ENCODE results near the gene CHADL. TPM values are rescaled to one million over a fixed set of nuclear protein-coding genes. Genes with fewer than 3 reads are reported as not detected.

The CHADL gene
- total RNA-seq, 1 donor from 2014 or later: 1.2 TPM

DNA sequence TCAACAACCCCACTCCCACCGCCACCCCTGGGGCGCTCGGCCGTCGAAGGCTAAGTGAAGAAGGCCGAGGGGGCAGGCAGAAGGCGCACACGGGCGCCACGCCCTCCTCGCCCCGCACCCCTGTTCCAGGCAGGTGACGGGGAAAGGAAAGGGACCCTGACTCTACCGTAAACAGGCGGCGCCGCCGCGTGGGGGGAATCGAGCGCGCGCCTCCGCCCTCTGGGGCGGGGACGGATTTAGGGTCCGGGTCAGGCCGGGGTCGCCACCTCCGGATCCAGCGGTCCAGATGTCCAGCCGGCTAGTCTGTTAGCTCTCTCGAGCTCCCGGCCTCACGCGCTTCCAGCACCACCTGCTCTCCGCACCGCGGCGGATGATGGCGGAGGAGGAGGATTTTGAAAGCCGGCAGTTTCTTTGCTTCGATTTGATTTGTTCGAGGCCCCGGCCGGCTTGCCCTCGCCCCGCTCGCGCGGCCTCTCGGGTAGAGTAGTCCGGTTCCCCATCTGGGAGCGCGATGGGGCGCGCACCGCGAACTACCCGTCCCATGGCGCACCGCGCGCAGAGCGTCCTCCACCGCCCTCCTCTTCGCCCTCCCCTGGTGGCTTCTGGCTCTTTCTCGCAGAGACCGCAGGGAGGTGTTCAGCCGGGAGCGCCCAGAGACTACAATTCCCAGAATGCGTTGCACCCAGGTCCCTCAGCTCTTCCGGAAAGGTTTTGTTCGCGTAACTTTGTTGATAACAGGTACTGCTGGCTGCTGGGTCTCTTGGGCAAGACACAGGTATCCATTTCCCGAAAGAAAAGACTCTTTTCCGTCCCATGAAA is 45.3 kb upstream of the CHADL start, which contains the start of gene RANGAP1:
Gene RANGAP1, minus strand, starts transcription at position 368 of the 819 bp plus-strand sequence. CDS start 5,143 bp downstream, outside the sequence.
- Mint-ChIP-seq H3K4me1 (ENCODE audit: unreplicated experiment) (peaks cover 19% of the 10 kb centered on the region), H3K27me3 (ENCODE audit: unreplicated experiment) (peaks cover 7% of the 10 kb centered on the region), H3K36me3 (ENCODE audit: low read depth, unreplicated experiment) (peaks cover 9% of the 10 kb centered on the region), H3K4me3 (ENCODE audit: unreplicated experiment) (peak within 1 kb of the TSS; percentile 92), H3K9me3 (ENCODE audit: unreplicated experiment) (no peaks in the 10 kb centered on the region), H3K27ac (ENCODE audit: unreplicated experiment) (peak within 1 kb of the TSS; percentile 96)
- peak; percentile 98 for DNase-seq (ENCODE audit: low spot score)
- TF ChIP-seq, protein P1, sequence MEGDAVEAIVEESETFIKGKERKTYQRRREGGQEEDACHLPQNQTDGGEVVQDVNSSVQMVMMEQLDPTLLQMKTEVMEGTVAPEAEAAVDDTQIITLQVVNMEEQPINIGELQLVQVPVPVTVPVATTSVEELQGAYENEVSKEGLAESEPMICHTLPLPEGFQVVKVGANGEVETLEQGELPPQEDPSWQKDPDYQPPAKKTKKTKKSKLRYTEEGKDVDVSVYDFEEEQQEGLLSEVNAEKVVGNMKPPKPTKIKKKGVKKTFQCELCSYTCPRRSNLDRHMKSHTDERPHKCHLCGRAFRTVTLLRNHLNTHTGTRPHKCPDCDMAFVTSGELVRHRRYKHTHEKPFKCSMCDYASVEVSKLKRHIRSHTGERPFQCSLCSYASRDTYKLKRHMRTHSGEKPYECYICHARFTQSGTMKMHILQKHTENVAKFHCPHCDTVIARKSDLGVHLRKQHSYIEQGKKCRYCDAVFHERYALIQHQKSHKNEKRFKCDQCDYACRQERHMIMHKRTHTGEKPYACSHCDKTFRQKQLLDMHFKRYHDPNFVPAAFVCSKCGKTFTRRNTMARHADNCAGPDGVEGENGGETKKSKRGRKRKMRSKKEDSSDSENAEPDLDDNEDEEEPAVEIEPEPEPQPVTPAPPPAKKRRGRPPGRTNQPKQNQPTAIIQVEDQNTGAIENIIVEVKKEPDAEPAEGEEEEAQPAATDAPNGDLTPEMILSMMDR (IDR thresholded peaks at IDR 0.05; ENCODE audit: unreplicated experiment): no peak

GRCh38 chr22:41285441-41285819 is 44.7 kb upstream of the CHADL start:
- Mint-ChIP-seq H3K36me3 (ENCODE audit: low read depth, unreplicated experiment) (peaks cover 15% of the 10 kb centered on the region), H3K27me3 (ENCODE audit: unreplicated experiment) (peaks cover 7% of the 10 kb centered on the region), H3K4me3 (ENCODE audit: unreplicated experiment) (peak overlapping the region; percentile 92), H3K4me1 (ENCODE audit: unreplicated experiment) (peaks cover 19% of the 10 kb centered on the region), H3K9me3 (ENCODE audit: unreplicated experiment) (no peaks in the 10 kb centered on the region), H3K27ac (ENCODE audit: unreplicated experiment) (peak overlapping the region; percentile 70)
- DNase-seq (ENCODE audit: low spot score): peak; percentile 44
- TF ChIP-seq, protein P1 (IDR thresholded peaks at IDR 0.05; ENCODE audit: unreplicated experiment): no peak

GRCh38 chr22:41284465-41284864 is 43.7 kb upstream of the CHADL start:
- no peak for DNase-seq (ENCODE audit: low spot score)
- Mint-ChIP-seq H3K27ac (ENCODE audit: unreplicated experiment) (no peak overlapping the region), H3K36me3 (ENCODE audit: low read depth, unreplicated experiment) (peaks cover 17% of the 10 kb centered on the region), H3K4me1 (ENCODE audit: unreplicated experiment) (peaks cover 19% of the 10 kb centered on the region), H3K9me3 (ENCODE audit: unreplicated experiment) (no peaks in the 10 kb centered on the region), H3K4me3 (ENCODE audit: unreplicated experiment) (no peak overlapping the region), H3K27me3 (ENCODE audit: unreplicated experiment) (peaks cover 7% of the 10 kb centered on the region)
- TF ChIP-seq, protein P1 (IDR thresholded peaks at IDR 0.05; ENCODE audit: unreplicated experiment): no peak

- Mint-ChIP-seq H3K9me3 (ENCODE audit: unreplicated experiment) (no peaks in the 10 kb centered on the region), H3K4me3 (ENCODE audit: unreplicated experiment) (no peak overlapping the region), H3K27me3 (ENCODE audit: unreplicated experiment) (peaks cover 4% of the 10 kb centered on the region), H3K36me3 (ENCODE audit: low read depth, unreplicated experiment) (peaks cover 20% of the 10 kb centered on the region), H3K27ac (ENCODE audit: unreplicated experiment) (no peak overlapping the region), H3K4me1 (ENCODE audit: unreplicated experiment) (no peaks in the 10 kb centered on the region)
- no peak for DNase-seq (ENCODE audit: low spot score)
- TF ChIP-seq, protein P1 (IDR thresholded peaks at IDR 0.05; ENCODE audit: unreplicated experiment): no peak
Measured at GRCh38 chr22:41280854-41281253, 40.1 kb upstream of the CHADL start.

DNA sequence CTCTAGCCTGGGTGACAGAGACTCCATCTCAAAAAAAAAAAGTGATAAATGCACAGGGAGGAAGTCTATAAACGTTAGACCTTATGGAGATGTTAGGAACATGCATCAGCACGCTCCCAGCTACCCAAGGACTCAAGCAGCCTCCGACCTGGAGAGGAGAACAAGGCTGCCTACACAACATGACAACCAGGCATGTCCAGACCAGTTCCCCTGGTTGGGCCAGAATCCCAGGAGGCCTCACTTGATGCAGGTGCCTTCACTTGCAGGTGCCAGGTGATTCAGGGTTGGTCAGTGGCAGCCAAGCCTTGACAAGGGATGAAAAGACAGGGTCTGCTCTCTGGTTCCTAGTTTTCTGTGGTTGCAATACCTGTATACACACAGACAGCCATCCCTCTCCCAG is 39.3 kb upstream of the CHADL start:
- peaks cover 20% of the 10 kb centered on the region for H3K36me3 Mint-ChIP-seq (ENCODE audit: low read depth, unreplicated experiment)
- no peaks in the 10 kb centered on the region for H3K9me3 Mint-ChIP-seq (ENCODE audit: unreplicated experiment)
- DNase-seq (ENCODE audit: low spot score): no peak
- TF ChIP-seq, protein P1 (IDR thresholded peaks at IDR 0.05; ENCODE audit: unreplicated experiment): no peak
- H3K27me3 Mint-ChIP-seq (ENCODE audit: unreplicated experiment): peaks cover 4% of the 10 kb centered on the region
- no peak overlapping the region for H3K4me3 Mint-ChIP-seq (ENCODE audit: unreplicated experiment)
- H3K4me1 Mint-ChIP-seq (ENCODE audit: unreplicated experiment): no peaks in the 10 kb centered on the region
- H3K27ac Mint-ChIP-seq (ENCODE audit: unreplicated experiment): no peak overlapping the region
